ENCODE measurements around the gene AGBL1. TPM values are rescaled to one million over a fixed set of nuclear protein-coding genes. Genes with fewer than 3 reads are reported as not detected.

AGBL1 gene
- total and polyA plus RNA-seq, 2 donors, result under 0.01 to 0.02 TPM

- no peaks in the 10 kb centered on the region for H3K27me3 ChIP-seq (ENCODE audit: control insufficient read depth in 2 of 2, insufficient read depth in 1 of 2, low read length in 1 of 2)
- DNase-seq (ENCODE audit: low read depth in 6 of 9, low spot score in 9 of 9), result peak in 1 of 9 donors; percentile 3
- WGBS, result 52% methylated on average over 6 of the region's 6 CpGs
- no peaks in the 10 kb centered on the region for H3K9me3 ChIP-seq (ENCODE audit: control insufficient read depth in 2 of 2, insufficient read depth in 1 of 2, low read length in 1 of 2)
- H3K36me3 ChIP-seq (ENCODE audit: control insufficient read depth in 2 of 2, insufficient read depth in 2 of 2, low read length in 1 of 2), result no peaks in the 10 kb centered on the region
- H3K4me3 ChIP-seq (ENCODE audit: low read length in 2 of 2), result no peak overlapping the region
- no peak overlapping the region for H3K27ac ChIP-seq (ENCODE audit: low read depth in 1 of 2, low read length in 1 of 2)
- H3K4me1 ChIP-seq (ENCODE audit: control insufficient read depth in 2 of 2, insufficient read depth in 2 of 2, low read length in 2 of 2), result no peaks in the 10 kb centered on the region
These were observed 663.7 kb downstream of the AGBL1 start for GRCh38 chr15:86743283-86743903.

GRCh38 chr15:86744198-86744780, 664.6 kb downstream of the AGBL1 start:
- no peaks in the 10 kb centered on the region for H3K9me3 ChIP-seq (ENCODE audit: control insufficient read depth in 2 of 2, insufficient read depth in 1 of 2, low read length in 1 of 2)
- no peaks in the 10 kb centered on the region for H3K27me3 ChIP-seq (ENCODE audit: control insufficient read depth in 2 of 2, insufficient read depth in 1 of 2, low read length in 1 of 2)
- no peaks in the 10 kb centered on the region for H3K36me3 ChIP-seq (ENCODE audit: control insufficient read depth in 2 of 2, insufficient read depth in 2 of 2, low read length in 1 of 2)
- H3K4me1 ChIP-seq (ENCODE audit: control insufficient read depth in 2 of 2, insufficient read depth in 2 of 2, low read length in 2 of 2), result no peaks in the 10 kb centered on the region
- WGBS, result 87% methylated on average over 7 of the region's 7 CpGs
- no peak overlapping the region for H3K27ac ChIP-seq (ENCODE audit: low read depth in 1 of 2, low read length in 1 of 2)
- DNase-seq (ENCODE audit: low read depth in 6 of 9, low spot score in 9 of 9), result no peak
- no peak overlapping the region for H3K4me3 ChIP-seq (ENCODE audit: low read length in 2 of 2)

- no peaks in the 10 kb centered on the region for H3K4me1 ChIP-seq (ENCODE audit: control insufficient read depth in 2 of 2, insufficient read depth in 2 of 2, low read length in 2 of 2)
- no peak overlapping the region for H3K4me3 ChIP-seq (ENCODE audit: low read length in 2 of 2)
- no peaks in the 10 kb centered on the region for H3K27me3 ChIP-seq (ENCODE audit: control insufficient read depth in 2 of 2, insufficient read depth in 1 of 2, low read length in 1 of 2)
- no peaks in the 10 kb centered on the region for H3K36me3 ChIP-seq (ENCODE audit: control insufficient read depth in 2 of 2, insufficient read depth in 2 of 2, low read length in 1 of 2)
- no peaks in the 10 kb centered on the region for H3K9me3 ChIP-seq (ENCODE audit: control insufficient read depth in 2 of 2, insufficient read depth in 1 of 2, low read length in 1 of 2)
- WGBS, result 70% methylated on average over 1 of the region's 1 CpG
- no peak for DNase-seq (ENCODE audit: low read depth in 6 of 9, low spot score in 9 of 9)
- no peak overlapping the region for H3K27ac ChIP-seq (ENCODE audit: low read depth in 1 of 2, low read length in 1 of 2)
These were observed 671.4 kb downstream of the AGBL1 start for GRCh38 chr15:86751116-86751515.

- Histone ChIP-seq H3K27me3 (ENCODE audit: control insufficient read depth in 2 of 2, insufficient read depth in 1 of 2, low read length in 1 of 2) (no peaks in the 10 kb centered on the region), H3K4me1 (ENCODE audit: control insufficient read depth in 2 of 2, insufficient read depth in 2 of 2, low read length in 2 of 2) (no peaks in the 10 kb centered on the region), H3K27ac (ENCODE audit: low read depth in 1 of 2, low read length in 1 of 2) (no peak overlapping the region), H3K4me3 (ENCODE audit: low read length in 2 of 2) (no peak overlapping the region), H3K36me3 (ENCODE audit: control insufficient read depth in 2 of 2, insufficient read depth in 2 of 2, low read length in 1 of 2) (no peaks in the 10 kb centered on the region), H3K9me3 (ENCODE audit: control insufficient read depth in 2 of 2, insufficient read depth in 1 of 2, low read length in 1 of 2) (no peaks in the 10 kb centered on the region)
- WGBS, result 87% methylated on average over 3 of the region's 3 CpGs
- DNase-seq (ENCODE audit: low read depth in 6 of 9, low spot score in 9 of 9), result no peak
These were observed 675.2 kb downstream of the AGBL1 start for GRCh38 chr15:86754846-86755245.

- Histone ChIP-seq H3K27me3 (ENCODE audit: control insufficient read depth in 2 of 2, insufficient read depth in 1 of 2, low read length in 1 of 2) (no peaks in the 10 kb centered on the region), H3K27ac (ENCODE audit: low read depth in 1 of 2, low read length in 1 of 2) (no peak overlapping the region), H3K9me3 (ENCODE audit: control insufficient read depth in 2 of 2, insufficient read depth in 1 of 2, low read length in 1 of 2) (no peaks in the 10 kb centered on the region), H3K36me3 (ENCODE audit: control insufficient read depth in 2 of 2, insufficient read depth in 2 of 2, low read length in 1 of 2) (no peaks in the 10 kb centered on the region), H3K4me3 (ENCODE audit: low read length in 2 of 2) (no peak overlapping the region), H3K4me1 (ENCODE audit: control insufficient read depth in 2 of 2, insufficient read depth in 2 of 2, low read length in 2 of 2) (no peaks in the 10 kb centered on the region)
- no peak for DNase-seq (ENCODE audit: low read depth in 6 of 9, low spot score in 9 of 9)
- WGBS, result 95% methylated on average over 3 of the region's 3 CpGs
These were observed 677.0 kb downstream of the AGBL1 start for GRCh38 chr15:86756688-86757087.

GRCh38 chr15:86759800-86760523, 680.3 kb downstream of the AGBL1 start:
- Histone ChIP-seq H3K4me1 (ENCODE audit: control insufficient read depth in 2 of 2, insufficient read depth in 2 of 2, low read length in 2 of 2) (no peaks in the 10 kb centered on the region), H3K27ac (ENCODE audit: low read depth in 1 of 2, low read length in 1 of 2) (no peak overlapping the region), H3K4me3 (ENCODE audit: low read length in 2 of 2) (no peak overlapping the region), H3K9me3 (ENCODE audit: control insufficient read depth in 2 of 2, insufficient read depth in 1 of 2, low read length in 1 of 2) (no peaks in the 10 kb centered on the region), H3K36me3 (ENCODE audit: control insufficient read depth in 2 of 2, insufficient read depth in 2 of 2, low read length in 1 of 2) (no peaks in the 10 kb centered on the region), H3K27me3 (ENCODE audit: control insufficient read depth in 2 of 2, insufficient read depth in 1 of 2, low read length in 1 of 2) (no peaks in the 10 kb centered on the region)
- WGBS, result 84% methylated on average over 5 of the region's 5 CpGs
- DNase-seq (ENCODE audit: low read depth in 6 of 9, low spot score in 9 of 9), result no peak

- H3K9me3 ChIP-seq (ENCODE audit: control insufficient read depth in 2 of 2, insufficient read depth in 1 of 2, low read length in 1 of 2), result no peaks in the 10 kb centered on the region
- no peak overlapping the region for H3K4me3 ChIP-seq (ENCODE audit: low read length in 2 of 2)
- H3K4me1 ChIP-seq (ENCODE audit: control insufficient read depth in 2 of 2, insufficient read depth in 2 of 2, low read length in 2 of 2), result no peaks in the 10 kb centered on the region
- no peaks in the 10 kb centered on the region for H3K27me3 ChIP-seq (ENCODE audit: control insufficient read depth in 2 of 2, insufficient read depth in 1 of 2, low read length in 1 of 2)
- no peak for DNase-seq (ENCODE audit: low read depth in 6 of 9, low spot score in 9 of 9)
- H3K27ac ChIP-seq (ENCODE audit: low read depth in 1 of 2, low read length in 1 of 2), result no peak overlapping the region
- WGBS, result 59% methylated on average over 2 of the region's 2 CpGs
- H3K36me3 ChIP-seq (ENCODE audit: control insufficient read depth in 2 of 2, insufficient read depth in 2 of 2, low read length in 1 of 2), result no peaks in the 10 kb centered on the region
These were observed 683.2 kb downstream of the AGBL1 start for GRCh38 chr15:86762874-86763273.

- no peaks in the 10 kb centered on the region for H3K4me1 ChIP-seq (ENCODE audit: control insufficient read depth in 2 of 2, insufficient read depth in 2 of 2, low read length in 2 of 2)
- H3K9me3 ChIP-seq (ENCODE audit: control insufficient read depth in 2 of 2, insufficient read depth in 1 of 2, low read length in 1 of 2), result no peaks in the 10 kb centered on the region
- DNase-seq (ENCODE audit: low read depth in 6 of 9, low spot score in 9 of 9), result no peak
- H3K27ac ChIP-seq (ENCODE audit: low read depth in 1 of 2, low read length in 1 of 2), result no peak overlapping the region
- H3K36me3 ChIP-seq (ENCODE audit: control insufficient read depth in 2 of 2, insufficient read depth in 2 of 2, low read length in 1 of 2), result no peaks in the 10 kb centered on the region
- no peaks in the 10 kb centered on the region for H3K27me3 ChIP-seq (ENCODE audit: control insufficient read depth in 2 of 2, insufficient read depth in 1 of 2, low read length in 1 of 2)
- no peak overlapping the region for H3K4me3 ChIP-seq (ENCODE audit: low read length in 2 of 2)
- 88% methylated on average over 3 of the region's 3 CpGs for WGBS
These were observed 684.4 kb downstream of the AGBL1 start for GRCh38 chr15:86764021-86764420.

GRCh38 chr15:86765281-86765680, 685.6 kb downstream of the AGBL1 start:
- no peak for DNase-seq (ENCODE audit: low read depth in 6 of 9, low spot score in 9 of 9)
- Histone ChIP-seq H3K27me3 (ENCODE audit: control insufficient read depth in 2 of 2, insufficient read depth in 1 of 2, low read length in 1 of 2) (no peaks in the 10 kb centered on the region), H3K36me3 (ENCODE audit: control insufficient read depth in 2 of 2, insufficient read depth in 2 of 2, low read length in 1 of 2) (no peaks in the 10 kb centered on the region), H3K4me1 (ENCODE audit: control insufficient read depth in 2 of 2, insufficient read depth in 2 of 2, low read length in 2 of 2) (no peaks in the 10 kb centered on the region), H3K27ac (ENCODE audit: low read depth in 1 of 2, low read length in 1 of 2) (no peak overlapping the region), H3K9me3 (ENCODE audit: control insufficient read depth in 2 of 2, insufficient read depth in 1 of 2, low read length in 1 of 2) (no peaks in the 10 kb centered on the region), H3K4me3 (ENCODE audit: low read length in 2 of 2) (no peak overlapping the region)
- 91% methylated on average over 5 of the region's 5 CpGs for whole genome bisulfite sequencing
